RWPE1 (cell line): ENCODE measurements around the gene MYO3A.

Source experiments
- CTCF ChIA-PET: fragments of 350-600 bp; sonication (Branson Sonifier 250); formaldehyde crosslinking; extraction: SDS; loops from one replicate; lab custom pipeline; 2021; lab: Yijun Ruan, JAX
- POLR2A ChIA-PET: fragments of 400-600 bp; formaldehyde crosslinking; extraction: SDS; loops from one replicate; lab custom pipeline; 2020; ENCODE audit warnings: antibody characterized with exemption; ENCODE audit not compliant: low non-redundant PET; lab: Yijun Ruan, JAX
- DNase-seq: peaks from one replicate; pipeline ENCODE4 v3.0.0; 2012; ENCODE audit warnings: low spot score
- H3K27ac ChIP-seq: fragments of 450-650 bp; 2 replicates; pipeline ENCODE4 v1.5.1; 2017
- TF ChIP-seq, protein P1 (sequence below): fragments of 450-650 bp; conservative IDR thresholded peaks from 2 replicates; pipeline ENCODE4 v1.5.1; 2017; ENCODE audit warnings: low read depth, mild to moderate bottlenecking

The MYO3A gene

DNA sequence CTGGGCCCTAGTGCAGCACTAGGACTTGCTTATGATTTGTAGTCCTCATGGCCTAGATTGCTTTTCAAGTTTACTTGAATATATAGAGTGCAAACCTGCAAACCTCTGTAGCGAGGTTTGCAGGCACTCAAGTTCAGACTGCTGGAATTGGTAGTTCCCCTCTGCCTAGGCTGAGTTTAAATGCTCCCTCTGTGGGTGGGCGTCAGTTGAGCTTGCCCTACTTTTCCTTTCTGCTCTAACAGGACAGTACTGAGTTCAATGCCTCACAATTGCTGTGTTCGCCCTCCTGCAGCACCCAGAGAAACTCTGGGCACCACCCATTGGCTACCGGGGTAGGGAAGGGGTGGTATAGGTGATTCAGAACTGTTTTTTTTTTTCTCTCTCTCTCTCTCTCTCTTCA lies 31.6 kb downstream of the MYO3A start:
- TF ChIP-seq, protein P1, sequence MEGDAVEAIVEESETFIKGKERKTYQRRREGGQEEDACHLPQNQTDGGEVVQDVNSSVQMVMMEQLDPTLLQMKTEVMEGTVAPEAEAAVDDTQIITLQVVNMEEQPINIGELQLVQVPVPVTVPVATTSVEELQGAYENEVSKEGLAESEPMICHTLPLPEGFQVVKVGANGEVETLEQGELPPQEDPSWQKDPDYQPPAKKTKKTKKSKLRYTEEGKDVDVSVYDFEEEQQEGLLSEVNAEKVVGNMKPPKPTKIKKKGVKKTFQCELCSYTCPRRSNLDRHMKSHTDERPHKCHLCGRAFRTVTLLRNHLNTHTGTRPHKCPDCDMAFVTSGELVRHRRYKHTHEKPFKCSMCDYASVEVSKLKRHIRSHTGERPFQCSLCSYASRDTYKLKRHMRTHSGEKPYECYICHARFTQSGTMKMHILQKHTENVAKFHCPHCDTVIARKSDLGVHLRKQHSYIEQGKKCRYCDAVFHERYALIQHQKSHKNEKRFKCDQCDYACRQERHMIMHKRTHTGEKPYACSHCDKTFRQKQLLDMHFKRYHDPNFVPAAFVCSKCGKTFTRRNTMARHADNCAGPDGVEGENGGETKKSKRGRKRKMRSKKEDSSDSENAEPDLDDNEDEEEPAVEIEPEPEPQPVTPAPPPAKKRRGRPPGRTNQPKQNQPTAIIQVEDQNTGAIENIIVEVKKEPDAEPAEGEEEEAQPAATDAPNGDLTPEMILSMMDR: no peak
- POLR2A ChIA-PET: no interaction called here
- no peak for DNase-seq
- CTCF ChIA-PET: no interaction called here
- no peak overlapping the region for H3K27ac ChIP-seq

DNA sequence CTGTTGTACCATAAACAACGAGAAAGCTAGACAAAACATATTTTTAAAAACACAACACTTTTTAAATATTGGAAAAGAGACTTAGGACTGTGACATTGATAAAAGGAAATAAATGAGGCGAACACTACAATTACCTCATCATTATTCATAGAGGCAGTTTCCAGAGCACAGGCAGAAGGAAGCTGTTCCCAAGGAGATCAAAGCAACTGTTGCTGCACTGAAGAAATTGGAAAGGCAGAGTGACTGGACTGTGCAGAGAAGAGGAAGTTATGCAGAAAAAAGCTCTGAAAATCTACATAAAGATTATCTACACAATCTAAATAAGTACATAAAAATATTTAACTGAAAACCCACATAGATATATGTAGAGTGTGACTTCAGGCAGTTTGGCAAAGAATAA lies 32.8 kb downstream of the MYO3A start:
- ChIA-PET POLR2A (no interaction called here), CTCF (interaction anchor here (0.8 kb wide), 1 partner anchor 129 kb away, joined by 4 read pairs; no protein-coding TSS in a partner anchor)
- TF ChIP-seq, protein P1: no peak
- H3K27ac ChIP-seq: no peak overlapping the region
- no peak for DNase-seq

DNA sequence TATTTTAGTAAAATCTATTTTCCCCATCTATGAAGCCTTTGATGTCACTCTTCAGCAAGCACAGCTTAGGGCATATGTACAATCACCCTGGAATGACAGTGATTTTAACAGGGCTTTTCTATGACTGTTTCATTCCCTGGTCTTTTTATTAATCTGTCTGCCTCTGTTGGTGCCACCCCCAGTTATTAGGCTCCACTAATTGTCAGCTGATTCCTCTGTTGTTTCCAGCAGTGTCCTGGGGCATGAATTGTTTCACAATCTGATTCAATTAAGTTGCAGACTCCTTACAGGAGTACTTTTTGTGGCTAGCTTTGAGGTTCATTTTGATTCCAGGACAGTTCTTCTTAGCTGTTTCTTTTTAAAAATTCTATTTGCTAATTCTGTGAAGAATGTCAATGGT lies 38.6 kb downstream of the MYO3A start:
- ChIA-PET POLR2A (no interaction called here), CTCF (no interaction called here)
- TF ChIP-seq, protein P1: no peak
- no peak overlapping the region for H3K27ac ChIP-seq
- DNase-seq: no peak

DNA sequence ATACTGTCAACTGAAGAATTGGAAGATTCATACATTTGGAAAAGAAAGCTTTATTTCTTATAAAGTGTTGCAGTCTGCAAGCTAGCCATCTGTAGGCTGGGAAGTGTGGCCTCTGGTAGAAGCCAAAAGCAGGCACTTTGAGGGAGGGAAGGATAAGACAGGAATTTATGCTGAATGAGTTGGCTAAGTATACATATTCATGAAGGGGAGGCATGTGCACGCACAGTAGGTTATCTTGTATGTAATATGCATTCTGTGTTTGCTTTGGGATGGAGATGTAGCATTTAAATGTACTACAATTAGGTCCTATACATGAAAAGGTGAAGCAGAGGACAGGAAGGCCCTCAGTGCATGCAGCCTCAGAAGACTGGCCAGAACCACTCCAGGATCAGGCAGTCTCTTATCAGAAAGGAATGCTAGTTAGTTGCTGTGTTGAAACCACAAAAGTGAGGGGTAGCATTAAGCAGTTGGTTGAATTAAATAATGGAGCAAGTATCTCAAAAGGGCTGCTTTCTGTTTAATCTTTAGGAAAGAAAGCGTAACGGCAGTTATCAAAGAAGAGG lies 40.9 kb downstream of the MYO3A start:
- no peak for DNase-seq
- no peak overlapping the region for H3K27ac ChIP-seq
- ChIA-PET POLR2A (no interaction called here), CTCF (no interaction called here)
- TF ChIP-seq, protein P1: no peak

DNA sequence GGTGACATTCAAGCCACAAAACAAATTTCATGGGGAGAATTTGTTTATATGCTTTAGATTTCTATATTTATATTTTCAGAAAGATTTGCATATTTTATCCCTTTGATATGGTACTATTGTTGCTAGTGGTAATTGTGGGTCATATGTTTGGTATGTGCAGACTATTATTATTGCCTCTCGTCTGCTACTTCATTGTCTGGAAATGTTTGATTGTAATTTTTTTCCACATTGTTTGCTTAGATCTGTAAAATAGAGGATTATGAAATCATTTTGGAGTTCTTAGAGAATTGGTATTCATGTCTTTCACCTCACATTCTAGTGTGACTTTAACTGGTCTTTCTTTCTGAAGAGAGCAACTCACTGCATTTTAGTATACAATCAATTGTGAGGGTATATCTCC lies 44.7 kb downstream of the MYO3A start:
- ChIA-PET POLR2A (no interaction called here), CTCF (no interaction called here)
- TF ChIP-seq, protein P1: no peak
- no peak for DNase-seq
- no peak overlapping the region for H3K27ac ChIP-seq

DNA sequence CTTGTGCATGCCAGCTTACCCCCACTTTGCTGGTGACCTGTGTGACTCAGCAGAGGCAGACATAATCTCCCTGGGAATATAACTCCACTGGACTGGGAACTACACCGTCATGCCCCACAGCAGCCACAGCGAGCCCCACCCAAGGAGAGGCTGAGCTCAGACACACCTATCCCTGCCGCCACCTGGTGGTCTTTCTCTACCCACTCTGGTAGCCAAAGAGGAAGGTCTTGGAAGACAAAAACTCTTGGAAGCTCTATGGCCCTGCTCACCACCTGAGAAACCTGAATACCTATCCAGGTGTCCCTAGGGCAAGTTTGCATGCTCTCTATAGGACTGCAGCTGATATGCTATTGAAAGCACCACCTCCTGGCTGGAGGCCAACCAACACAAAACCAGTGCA lies 48.1 kb downstream of the MYO3A start:
- H3K27ac ChIP-seq: no peak overlapping the region
- TF ChIP-seq, protein P1: no peak
- no peak for DNase-seq
- CTCF ChIA-PET: no interaction called here
- POLR2A ChIA-PET: no interaction called here
